Ovary (tissue), 9 donors: ENCODE results near the gene AHRR. TPM values are rescaled to one million over a fixed set of nuclear protein-coding genes. Genes with fewer than 3 reads are reported as not detected.
A peak's percentile ranks its signal among the peaks of the same experiment; 100 is the strongest.

Source experiments
- DNase-seq, 5 donors: peaks; one replicate each; pipeline ENCODE4 v3.0.0-alpha.2; 2019 to 2020
- H3K27ac ChIP-seq, 2 donors: fragments of 200-600 bp; one replicate each; pipeline versions ENCODE4 v1.5.1 to v1.8.0; 2019 to 2022
- H3K27me3 ChIP-seq: fragments of 200-600 bp; one replicate; pipeline ENCODE4 v1.8.0; 2022
- H3K36me3 ChIP-seq: fragments of 200-600 bp; sonication (generic); one replicate; pipeline ENCODE4 v1.5.1; 2019
- H3K4me1 ChIP-seq: one replicate; pipeline ENCODE4 v1.8.1; 2013; ENCODE audit warnings: mild to moderate bottlenecking, moderate library complexity; ENCODE audit not compliant: insufficient read depth
- H3K4me3 ChIP-seq: fragments of 200-600 bp; sonication (generic); one replicate; pipeline ENCODE4 v1.5.1; 2017
- H3K9me3 ChIP-seq, 2 donors: fragments of 200-600 bp in 1 of 2; sonication (generic) in 1 of 2; one replicate each; pipeline versions ENCODE4 v1.5.1 to v1.8.1; 2013 to 2019; ENCODE audit warnings: mild to moderate bottlenecking in 1 of 2, moderate library complexity in 1 of 2
- EP300 ChIP-seq: sonication (generic); formaldehyde crosslinking; IDR thresholded peaks from one replicate; pipeline ENCODE4 v1.6.1; 2017; ENCODE audit warnings: antibody characterized with exemption
- POLR2A ChIP-seq: fragments of 450-650 bp; IDR thresholded peaks from one replicate; pipeline ENCODE4 v1.6.1; 2017; ENCODE audit warnings: antibody characterized with exemption, mild to moderate bottlenecking, moderate library complexity
- WGBS, 3 donors: extraction: QIAGEN DNeasy Blood & Tissue Kit in 1 of 3; methylation state at CpG; one replicate each; pipeline versions ENCODE4 v1.1.5 to v1.1.7; 2013 to 2017; 5-methylcytosine and 5-hydroxymethylcytosine counted together
- intact Hi-C, 4 donors: fragments of 100-400 bp; cut with DNase I; formaldehyde crosslinking; loops; one replicate each; pipeline versions ENCODE4 v1.11.0 to v1.15.1; 2022 to 2023
- polyA plus RNA-seq, 2 donors: library from polyadenylated mRNA; stranded (reverse); fragments of 200-250 nt in 1 of 2; fragments of 350-450 nt in 1 of 2; fragmentation: Illumina TruSeq in 1 of 2; extraction: RNeasy Lipid Tissue Mini Kit (QIAGEN cat#74804) in 1 of 2; gene quantifications; one replicate each; pipeline ENCODE4 v1.2.3, GENCODE V29; 2013 to 2014
- total RNA-seq, 7 donors: library from RNA; depleted of rRNA in 2 of 7; stranded (reverse); fragments of >200 nt in 2 of 7; fragmentation: NEBNext Ultra II Directional in 3 of 7; extraction: Animal tissue kit (Norgen Biotek cat#: 25700) in 3 of 7; gene quantifications; one replicate each; pipeline versions ENCODE4 v1.1.0 to v1.2.4, GENCODE V29; 2016 to 2023
- TF ChIP-seq, protein P1 (sequence below), 3 donors: fragments of 450-650 bp in 2 of 3; fragments of 200-600 bp in 1 of 3; IDR thresholded peaks; one replicate each; pipeline versions ENCODE4 v1.5.1 to v1.8.0; 2016 to 2022; ENCODE audit warnings: antibody characterized with exemption in 3 of 3, mild to moderate bottlenecking in 1 of 3
- donor health status: DM: no; HTN: no; CAD: no; lungs with moderate emphysema.
- donor health status: DM: no; HTN: no; CAD: no.
- donor health status: Bipolar disorder and iron deficiency.
- donor health status: DM: yes; HTN: yes; CAD: no.
- donor health status: DM: no; HTN: no; CAD: no.
- donor health status: DM: yes; HTN: yes; CAD: no.

The AHRR gene
- total and polyA plus RNA-seq, 9 donors: 0.72 to 14.9 (median 2.0) TPM

DNA sequence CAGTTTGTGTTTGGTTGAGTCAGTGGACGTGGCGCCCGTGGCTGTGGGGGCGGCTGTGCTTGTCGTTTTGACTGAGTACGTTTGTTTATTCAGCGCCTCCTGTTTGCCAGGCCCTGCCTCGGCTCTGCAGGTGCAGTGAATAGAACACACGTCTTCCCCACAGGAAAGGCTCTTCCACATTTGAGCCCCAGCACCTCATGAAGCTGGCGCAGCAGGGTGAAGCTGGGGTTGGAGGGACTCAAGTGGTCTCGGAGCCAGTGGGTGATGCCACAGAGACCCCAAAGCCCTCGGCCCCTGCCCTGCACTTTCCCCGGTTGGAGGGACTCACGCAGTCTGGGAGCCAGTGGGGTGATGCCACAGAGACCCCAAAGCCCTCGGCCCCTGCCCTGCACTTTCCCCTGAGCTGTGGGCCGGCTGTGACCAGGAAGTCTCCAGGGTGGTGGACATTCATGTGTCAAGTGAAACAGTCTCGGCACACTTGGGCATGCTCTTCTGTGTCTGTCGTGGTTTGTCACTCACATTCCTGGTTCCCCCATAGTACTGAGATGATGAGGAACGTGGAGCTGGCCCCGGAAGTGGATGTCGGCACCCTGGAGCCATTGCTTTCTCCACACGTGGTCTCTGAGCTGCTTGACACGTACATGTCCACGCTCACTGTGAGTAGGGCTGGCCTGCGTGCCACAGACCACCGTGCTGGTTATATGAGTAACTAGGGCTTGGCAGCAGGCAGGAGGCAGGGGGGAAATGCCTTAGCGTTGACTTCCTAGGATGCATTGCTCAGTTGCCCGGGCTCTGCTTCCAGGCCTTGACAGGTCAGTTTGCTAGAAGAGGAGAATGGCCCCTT lies 135.1 kb downstream of the AHRR start:
- intact Hi-C loops: no loop called here
- Histone ChIP-seq H3K27ac (no peak overlapping the region), H3K36me3 (no peaks in the 10 kb centered on the region), H3K4me3 (no peak overlapping the region), H3K4me1 (no peaks in the 10 kb centered on the region), H3K9me3 (peaks cover 0 to 3% of the 10 kb centered on the region in 2 donors), H3K27me3 (no peaks in the 10 kb centered on the region)
- TF ChIP-seq EP300 (no peak), POLR2A (no peak)
- WGBS, 3 donors: 85 to 87% (median 87%) methylated on average over 28 of the region's 28 CpGs
- DNase-seq: peak in 2 of 5 donors; percentile 13 to 19

DNA sequence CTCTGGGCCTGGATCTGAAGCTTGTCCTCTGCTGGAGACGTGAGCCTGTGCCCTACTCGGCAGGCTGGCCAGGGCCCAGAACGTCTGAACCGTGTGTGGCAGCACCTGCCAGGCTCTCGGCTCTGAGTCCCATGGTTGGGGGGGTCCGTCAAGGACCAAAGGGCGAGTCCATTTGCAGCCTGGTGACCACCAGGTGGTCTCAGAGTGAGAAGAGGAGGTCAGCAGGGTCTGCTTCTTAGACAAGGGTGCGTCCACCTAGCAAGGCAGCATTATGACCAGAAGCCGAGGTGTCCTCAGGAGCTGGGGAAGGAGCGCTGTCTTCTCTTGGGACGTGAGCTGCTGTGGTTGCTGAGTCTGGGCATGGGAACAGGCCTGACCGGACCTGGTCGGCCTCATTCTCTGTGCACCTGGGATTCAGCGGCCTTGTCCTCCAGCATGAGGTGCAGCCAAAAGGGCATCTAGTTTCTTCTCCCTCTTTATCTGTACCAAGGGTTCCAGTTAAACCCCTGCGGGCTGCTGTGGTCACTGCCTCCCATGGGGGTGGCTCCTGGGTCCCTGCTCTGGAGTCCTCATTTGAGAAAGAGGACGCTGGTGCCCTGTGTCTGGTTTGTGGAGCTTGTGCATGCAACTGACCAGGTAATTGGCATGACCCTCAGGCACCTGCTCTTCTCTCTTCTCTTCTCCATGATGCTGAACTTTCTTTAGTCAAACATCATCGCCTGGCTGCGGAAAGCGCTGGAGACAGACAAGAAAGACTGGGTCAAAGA lies 135.9 kb downstream of the AHRR start:
- peak in 2 of 5 donors; percentile 12 to 23 for DNase-seq
- H3K9me3 ChIP-seq: no peaks in the 10 kb centered on the region
- no peak for TF ChIP-seq EP300
- no peak for TF ChIP-seq POLR2A
- TF ChIP-seq, protein P1, sequence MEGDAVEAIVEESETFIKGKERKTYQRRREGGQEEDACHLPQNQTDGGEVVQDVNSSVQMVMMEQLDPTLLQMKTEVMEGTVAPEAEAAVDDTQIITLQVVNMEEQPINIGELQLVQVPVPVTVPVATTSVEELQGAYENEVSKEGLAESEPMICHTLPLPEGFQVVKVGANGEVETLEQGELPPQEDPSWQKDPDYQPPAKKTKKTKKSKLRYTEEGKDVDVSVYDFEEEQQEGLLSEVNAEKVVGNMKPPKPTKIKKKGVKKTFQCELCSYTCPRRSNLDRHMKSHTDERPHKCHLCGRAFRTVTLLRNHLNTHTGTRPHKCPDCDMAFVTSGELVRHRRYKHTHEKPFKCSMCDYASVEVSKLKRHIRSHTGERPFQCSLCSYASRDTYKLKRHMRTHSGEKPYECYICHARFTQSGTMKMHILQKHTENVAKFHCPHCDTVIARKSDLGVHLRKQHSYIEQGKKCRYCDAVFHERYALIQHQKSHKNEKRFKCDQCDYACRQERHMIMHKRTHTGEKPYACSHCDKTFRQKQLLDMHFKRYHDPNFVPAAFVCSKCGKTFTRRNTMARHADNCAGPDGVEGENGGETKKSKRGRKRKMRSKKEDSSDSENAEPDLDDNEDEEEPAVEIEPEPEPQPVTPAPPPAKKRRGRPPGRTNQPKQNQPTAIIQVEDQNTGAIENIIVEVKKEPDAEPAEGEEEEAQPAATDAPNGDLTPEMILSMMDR (IDR thresholded peaks at IDR 0.05): no peak
- WGBS, 3 donors: 90 to 93% (median 91%) methylated on average over 19 of the region's 19 CpGs
- H3K27me3 ChIP-seq: no peaks in the 10 kb centered on the region
- no peak overlapping the region for H3K4me3 ChIP-seq
- H3K4me1 ChIP-seq: no peaks in the 10 kb centered on the region
- no peak overlapping the region for H3K27ac ChIP-seq
- intact Hi-C loops: no loop called here
- no peaks in the 10 kb centered on the region for H3K36me3 ChIP-seq

DNA sequence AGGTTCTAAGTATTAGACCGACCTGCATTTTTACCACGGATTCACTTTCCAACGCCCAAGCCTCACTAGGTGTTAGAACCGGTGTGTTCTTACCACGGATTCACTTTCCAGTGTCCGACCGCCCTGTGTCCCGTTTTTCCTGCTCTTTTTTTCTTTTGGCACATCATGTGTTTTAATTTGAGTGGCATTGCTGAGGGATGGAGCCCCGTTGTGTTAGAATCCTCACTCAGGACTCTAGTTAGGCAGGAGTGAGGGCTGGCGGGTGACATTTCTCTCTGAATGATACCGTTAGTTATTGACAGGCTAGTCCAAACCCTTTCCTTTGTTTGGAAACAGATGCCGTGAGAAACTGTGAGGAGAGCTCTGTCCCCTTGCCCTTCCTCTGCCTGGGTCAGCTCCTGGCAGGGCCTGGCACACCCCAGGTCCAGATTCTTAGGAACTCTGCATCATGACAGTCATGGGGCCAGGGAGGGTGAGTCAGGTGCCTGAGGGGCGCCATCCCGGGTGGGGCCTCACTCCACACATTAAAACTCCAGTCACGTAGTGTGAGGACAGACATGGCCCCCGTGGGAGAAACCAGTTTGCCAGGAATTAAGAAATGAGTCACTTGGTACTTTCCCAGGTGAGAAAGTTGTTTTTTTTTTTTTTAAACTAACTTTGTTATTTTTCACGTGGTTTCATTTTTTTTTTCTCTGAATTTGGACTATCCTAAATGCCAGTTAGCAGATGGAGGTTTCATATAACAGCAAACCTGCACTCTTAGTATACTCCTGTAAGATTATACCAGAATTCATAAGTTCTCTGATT lies 137.2 kb downstream of the AHRR start:
- no peak for TF ChIP-seq POLR2A
- TF ChIP-seq EP300: no peak
- TF ChIP-seq, protein P1 (IDR thresholded peaks at IDR 0.05): no peak
- DNase-seq: peak in 2 of 5 donors; percentile 14 to 36
- no peaks in the 10 kb centered on the region for H3K4me1 ChIP-seq
- no peaks in the 10 kb centered on the region for H3K36me3 ChIP-seq
- H3K4me3 ChIP-seq: no peak overlapping the region
- intact Hi-C loops: no loop called here
- 82 to 83% (median 82%) methylated on average over 17 of the region's 17 CpGs for WGBS, 3 donors
- H3K27ac ChIP-seq: no peak overlapping the region
- H3K27me3 ChIP-seq: no peaks in the 10 kb centered on the region
- H3K9me3 ChIP-seq: no peaks in the 10 kb centered on the region

DNA sequence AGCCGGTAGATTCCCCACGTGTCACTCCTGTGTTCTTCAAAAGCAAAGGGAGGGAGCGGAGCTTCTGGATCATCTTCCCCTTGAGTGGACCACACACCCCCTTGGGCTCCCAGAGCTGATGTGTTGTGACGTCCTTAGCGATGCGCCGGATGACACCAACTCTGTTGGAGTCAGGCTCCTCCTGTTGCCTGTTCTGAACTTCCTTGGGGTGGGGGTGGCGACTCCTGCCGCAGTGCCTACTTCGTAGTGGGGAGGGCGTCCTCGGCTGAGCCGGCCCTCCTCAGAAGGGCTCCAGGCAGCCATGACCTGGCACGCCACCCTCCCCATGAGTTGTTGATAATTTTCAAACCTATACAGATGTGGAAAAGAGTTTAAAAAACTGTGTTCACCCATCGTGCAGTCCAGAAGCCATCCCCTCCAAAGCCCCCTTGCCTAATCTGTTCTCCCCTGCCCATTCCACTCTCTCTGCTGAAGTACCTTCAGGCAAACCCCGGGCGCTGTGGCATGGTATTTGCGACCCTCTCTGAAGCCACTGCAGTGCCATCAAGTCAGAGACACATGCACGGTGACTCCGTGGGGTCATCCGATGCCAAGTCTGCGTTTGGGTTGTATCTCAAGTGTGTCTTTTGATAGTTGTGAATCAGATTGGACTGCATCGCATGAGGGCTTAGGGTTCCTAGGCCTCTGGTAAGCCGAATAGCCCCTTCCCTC lies 138.2 kb downstream of the AHRR start:
- TF ChIP-seq EP300 (no peak), POLR2A (no peak)
- TF ChIP-seq, protein P1 (IDR thresholded peaks at IDR 0.05): no peak
- Histone ChIP-seq H3K36me3 (no peaks in the 10 kb centered on the region), H3K9me3 (no peaks in the 10 kb centered on the region), H3K27me3 (no peaks in the 10 kb centered on the region), H3K4me1 (no peaks in the 10 kb centered on the region), H3K4me3 (no peak overlapping the region), H3K27ac (no peak overlapping the region)
- 92 to 96% (median 93%) methylated on average over 24 of the region's 24 CpGs for WGBS, 3 donors
- intact Hi-C loops: no loop called here
- peak in 2 of 5 donors; percentile 9 to 21 for DNase-seq
